GM18868 (cell line): Measurements from ENCODE around the gene SLC1A1.
"Not testable (repeated sequence)": the region's sequence is repeated elsewhere in the genome, so short reads cannot be mapped to it uniquely, and the experiment has no call there.

Experiments used
- ATAC-seq: cut with Tn5 transposase; IDR thresholded peaks from one replicate; pipeline ENCODE4 v1.9.1; 2021; ENCODE audit warnings: mild to moderate bottlenecking, moderate library complexity; ENCODE audit not compliant: unreplicated experiment

Gene SLC1A1

GRCh38 chr9:4574657-4575243 is 84.5 kb downstream of the SLC1A1 start:
- ATAC-seq: peak; percentile 84

GRCh38 chr9:4575997-4576396 is 85.7 kb downstream of the SLC1A1 start:
- no peak for ATAC-seq

- no peak for ATAC-seq
Measured at GRCh38 chr9:4576448-4576847, 86.2 kb downstream of the SLC1A1 start.

- no peak for ATAC-seq
Measured at GRCh38 chr9:4579001-4579400, 88.7 kb downstream of the SLC1A1 start.

GRCh38 chr9:4581035-4581760 is 90.9 kb downstream of the SLC1A1 start:
- no peak for ATAC-seq

- no peak for ATAC-seq
Measured at GRCh38 chr9:4581861-4582565, 91.7 kb downstream of the SLC1A1 start.

GRCh38 chr9:4583001-4583400 is 92.7 kb downstream of the SLC1A1 start:
- no peak for ATAC-seq

- ATAC-seq: no peak
Measured at GRCh38 chr9:4584636-4585035, 94.4 kb downstream of the SLC1A1 start.

GRCh38 chr9:4585135-4585534 is 94.9 kb downstream of the SLC1A1 start:
- ATAC-seq: no peak

- no peak for ATAC-seq
Measured at GRCh38 chr9:4588721-4589120, 98.5 kb downstream of the SLC1A1 start.

- ATAC-seq: no peak
Measured at GRCh38 chr9:4590430-4591122, 100.3 kb downstream of the SLC1A1 start.

GRCh38 chr9:4591123-4591500 is 100.8 kb downstream of the SLC1A1 start:
- no peak for ATAC-seq

- ATAC-seq: no peak
Measured at GRCh38 chr9:4592295-4592694, 102.0 kb downstream of the SLC1A1 start.

GRCh38 chr9:4592886-4593285 is 102.6 kb downstream of the SLC1A1 start:
- no peak for ATAC-seq

- no peak for ATAC-seq
Measured at GRCh38 chr9:4594545-4594944, 104.3 kb downstream of the SLC1A1 start.

GRCh38 chr9:4594994-4595393 is 104.7 kb downstream of the SLC1A1 start:
- ATAC-seq: no peak

GRCh38 chr9:4596165-4596922 is 106.1 kb downstream of the SLC1A1 start:
- no peak for ATAC-seq

GRCh38 chr9:4600368-4600767 is 110.1 kb downstream of the SLC1A1 start:
- ATAC-seq: no peak

GRCh38 chr9:4603830-4604229 is 113.6 kb downstream of the SLC1A1 start:
- no peak for ATAC-seq

- ATAC-seq: peak; percentile 90
Measured at GRCh38 chr9:4604678-4605095, 114.4 kb downstream of the SLC1A1 start.

- ATAC-seq: not testable (repeated sequence)
Measured at GRCh38 chr9:4606033-4606432, 115.8 kb downstream of the SLC1A1 start.
